GM06990 (cell line): Measurements from ENCODE around the gene UNCX.

Source experiments
- DNase-seq: peaks from one replicate; pipeline ENCODE4 v3.0.0-alpha.2; 2011; ENCODE audit not compliant: insufficient read length; ENCODE audit errors: extremely low read depth
- H3K27me3 ChIP-seq: replicated peaks from 2 replicates; pipeline ENCODE4 v1.6.0; 2011; ENCODE audit warnings: low read length; ENCODE audit not compliant: control insufficient read depth, insufficient read depth
- H3K36me3 ChIP-seq: 2 replicates; pipeline ENCODE4 v1.5.1; 2011; ENCODE audit warnings: low read length; ENCODE audit not compliant: control insufficient read depth, insufficient read depth
- H3K4me3 ChIP-seq: replicated peaks from 2 replicates; pipeline ENCODE4 v1.5.1; 2011; ENCODE audit warnings: low read depth, mild to moderate bottlenecking, control low read depth, low read length
- TF ChIP-seq, protein P1 (sequence below): IDR thresholded peaks from 2 replicates; pipeline ENCODE4 v1.5.1; 2011; ENCODE audit warnings: low read length, control low read depth, mild to moderate bottlenecking, inconsistent platforms; ENCODE audit not compliant: insufficient read depth, poor library complexity, severe bottlenecking

Gene UNCX

DNA sequence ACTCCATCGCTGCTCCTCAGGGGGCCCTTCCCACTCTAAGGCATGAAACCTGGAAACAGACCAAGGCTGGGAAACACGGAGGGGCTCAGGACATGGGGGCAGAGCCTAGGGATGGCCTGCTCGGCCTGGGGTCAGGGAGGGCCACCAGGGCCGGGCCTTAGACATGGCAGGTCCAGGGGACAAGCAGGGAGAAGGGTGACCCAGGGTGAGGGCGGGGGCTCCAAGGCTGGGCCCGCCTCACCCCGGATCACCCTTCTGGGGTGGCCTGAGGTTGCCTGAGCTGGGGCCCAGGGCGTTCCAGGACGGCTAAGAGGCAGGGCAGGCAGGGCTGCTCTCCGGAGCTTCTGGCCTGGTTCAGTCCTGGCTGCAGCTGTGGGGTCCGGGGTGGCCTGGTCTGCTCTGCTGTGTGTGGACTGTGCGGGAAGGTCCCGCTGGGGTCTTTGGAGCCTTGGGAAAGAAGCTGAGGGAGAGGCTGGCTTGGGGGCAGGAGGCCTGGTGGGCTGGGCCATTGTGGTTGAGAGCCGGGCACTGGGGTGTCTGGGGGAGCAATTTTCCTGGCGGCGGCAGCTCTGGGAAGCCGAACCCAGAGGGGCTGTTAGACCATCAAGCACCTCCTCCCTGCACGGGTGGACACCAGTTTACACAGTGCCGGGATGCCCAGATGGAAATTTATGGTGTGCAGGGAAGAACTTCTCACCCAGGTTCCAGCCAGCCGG is 52.2 kb downstream of the UNCX start:
- no peaks in the 10 kb centered on the region for H3K36me3 ChIP-seq
- no peak overlapping the region for H3K4me3 ChIP-seq
- no peak for DNase-seq
- H3K27me3 ChIP-seq = no peaks in the 10 kb centered on the region
- TF ChIP-seq, protein P1, sequence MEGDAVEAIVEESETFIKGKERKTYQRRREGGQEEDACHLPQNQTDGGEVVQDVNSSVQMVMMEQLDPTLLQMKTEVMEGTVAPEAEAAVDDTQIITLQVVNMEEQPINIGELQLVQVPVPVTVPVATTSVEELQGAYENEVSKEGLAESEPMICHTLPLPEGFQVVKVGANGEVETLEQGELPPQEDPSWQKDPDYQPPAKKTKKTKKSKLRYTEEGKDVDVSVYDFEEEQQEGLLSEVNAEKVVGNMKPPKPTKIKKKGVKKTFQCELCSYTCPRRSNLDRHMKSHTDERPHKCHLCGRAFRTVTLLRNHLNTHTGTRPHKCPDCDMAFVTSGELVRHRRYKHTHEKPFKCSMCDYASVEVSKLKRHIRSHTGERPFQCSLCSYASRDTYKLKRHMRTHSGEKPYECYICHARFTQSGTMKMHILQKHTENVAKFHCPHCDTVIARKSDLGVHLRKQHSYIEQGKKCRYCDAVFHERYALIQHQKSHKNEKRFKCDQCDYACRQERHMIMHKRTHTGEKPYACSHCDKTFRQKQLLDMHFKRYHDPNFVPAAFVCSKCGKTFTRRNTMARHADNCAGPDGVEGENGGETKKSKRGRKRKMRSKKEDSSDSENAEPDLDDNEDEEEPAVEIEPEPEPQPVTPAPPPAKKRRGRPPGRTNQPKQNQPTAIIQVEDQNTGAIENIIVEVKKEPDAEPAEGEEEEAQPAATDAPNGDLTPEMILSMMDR = no peak

DNA sequence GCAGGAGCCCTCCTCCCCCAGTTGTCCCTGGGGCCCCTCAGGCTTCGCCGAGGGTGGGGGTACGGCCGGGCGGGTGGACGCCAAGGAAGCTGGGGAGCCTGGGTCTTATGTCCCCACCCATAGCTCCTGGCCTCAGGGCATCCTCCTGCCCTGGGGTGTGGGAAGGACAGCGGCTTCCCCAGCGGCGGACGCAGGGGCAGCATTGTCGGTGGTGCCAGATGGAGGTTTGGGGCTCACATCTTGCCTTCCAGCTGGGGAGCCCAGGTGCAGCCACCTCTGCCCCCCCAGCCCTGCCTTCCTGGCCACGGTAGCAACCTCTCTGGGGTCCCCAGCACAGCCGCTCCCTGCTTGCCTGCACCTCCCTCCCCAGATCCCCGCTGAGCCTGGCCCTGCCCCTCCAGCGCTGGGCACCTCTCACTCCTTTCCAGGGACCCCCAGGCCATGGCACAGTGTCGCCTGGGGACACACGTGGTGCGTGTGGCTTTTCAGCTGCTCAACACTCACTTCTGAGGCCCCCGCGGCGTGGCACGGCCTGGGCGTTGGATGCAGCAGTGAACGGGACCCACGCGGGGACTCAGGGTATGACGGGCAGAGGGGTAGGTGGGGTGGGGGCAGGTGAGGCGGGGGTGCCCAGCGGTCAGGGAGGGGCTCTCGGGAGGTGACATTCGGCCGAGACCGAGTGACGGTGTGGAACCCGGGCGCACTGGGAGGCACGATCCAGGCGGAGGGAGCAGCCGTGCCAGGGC is 53.1 kb downstream of the UNCX start:
- Histone ChIP-seq H3K4me3 (no peak overlapping the region), H3K27me3 (no peaks in the 10 kb centered on the region; the same call in 1 of the 2 replicates), H3K36me3 (no peaks in the 10 kb centered on the region)
- no peak for DNase-seq
- TF ChIP-seq, protein P1 = no peak
